Mucosa of descending colon (tissue), 3 donors: ENCODE results near the gene AEBP1. TPM values are rescaled to one million over a fixed set of nuclear protein-coding genes. Genes with fewer than 3 reads are reported as not detected.

Experiments
- ATAC-seq: fragments of 200-7000 bp; cut with Tn5 transposase; one replicate; pipeline ENCODE4 v1.9.1; 2020; ENCODE audit warnings: mild to moderate bottlenecking, moderate library complexity
- DNase-seq, 3 donors: peaks; one replicate each; pipeline ENCODE4 v3.0.0-alpha.2; 2020
- H3K36me3 ChIP-seq: fragments of 200-600 bp; one replicate; pipeline ENCODE4 v1.8.0; 2021; ENCODE audit warnings: low read depth, mild to moderate bottlenecking
- H3K4me1 ChIP-seq: fragments of 200-600 bp; one replicate; pipeline ENCODE4 v1.8.0; 2021; ENCODE audit warnings: low read depth, mild to moderate bottlenecking
- H3K4me3 ChIP-seq: fragments of 200-600 bp; one replicate; pipeline ENCODE4 v1.8.0; 2021; ENCODE audit warnings: mild to moderate bottlenecking
- H3K9me3 ChIP-seq: fragments of 200-600 bp; one replicate; pipeline ENCODE4 v1.8.0; 2021; ENCODE audit warnings: mild to moderate bottlenecking
- intact Hi-C, 2 donors: fragments of 100-400 bp; cut with DNase I in 1 of 2; cut with micrococcal nuclease in 1 of 2; formaldehyde crosslinking; loops; one replicate each; pipeline versions ENCODE4 v1.11.0 to v1.11.1; 2022; cut with DNase I, micrococcal nuclease
- total RNA-seq, 3 donors: library from RNA; stranded (reverse); fragmentation: NEBNext Ultra II Directional in 2 of 3; extraction: Animal tissue kit (Norgen Biotek cat#: 25700) in 2 of 3; gene quantifications; one replicate each; pipeline versions ENCODE4 v1.2.1 to v1.2.4, GENCODE V29; 2021 to 2023
- TF ChIP-seq, protein P1 (sequence below): fragments of 200-600 bp; IDR thresholded peaks from one replicate; pipeline ENCODE4 v1.8.0; 2022; ENCODE audit warnings: antibody characterized with exemption, mild to moderate bottlenecking
- donor health status: DM: no; HTN: no; CAD: no; lungs with moderate emphysema.
- donor health status: DM: no; HTN: no; CAD: no.
- donor health status: DM: no; HTN: yes; CAD: no.

Gene AEBP1
- total RNA-seq, 3 donors from 2014 or later: 14.1 to 130 (median 42.2) TPM

DNA sequence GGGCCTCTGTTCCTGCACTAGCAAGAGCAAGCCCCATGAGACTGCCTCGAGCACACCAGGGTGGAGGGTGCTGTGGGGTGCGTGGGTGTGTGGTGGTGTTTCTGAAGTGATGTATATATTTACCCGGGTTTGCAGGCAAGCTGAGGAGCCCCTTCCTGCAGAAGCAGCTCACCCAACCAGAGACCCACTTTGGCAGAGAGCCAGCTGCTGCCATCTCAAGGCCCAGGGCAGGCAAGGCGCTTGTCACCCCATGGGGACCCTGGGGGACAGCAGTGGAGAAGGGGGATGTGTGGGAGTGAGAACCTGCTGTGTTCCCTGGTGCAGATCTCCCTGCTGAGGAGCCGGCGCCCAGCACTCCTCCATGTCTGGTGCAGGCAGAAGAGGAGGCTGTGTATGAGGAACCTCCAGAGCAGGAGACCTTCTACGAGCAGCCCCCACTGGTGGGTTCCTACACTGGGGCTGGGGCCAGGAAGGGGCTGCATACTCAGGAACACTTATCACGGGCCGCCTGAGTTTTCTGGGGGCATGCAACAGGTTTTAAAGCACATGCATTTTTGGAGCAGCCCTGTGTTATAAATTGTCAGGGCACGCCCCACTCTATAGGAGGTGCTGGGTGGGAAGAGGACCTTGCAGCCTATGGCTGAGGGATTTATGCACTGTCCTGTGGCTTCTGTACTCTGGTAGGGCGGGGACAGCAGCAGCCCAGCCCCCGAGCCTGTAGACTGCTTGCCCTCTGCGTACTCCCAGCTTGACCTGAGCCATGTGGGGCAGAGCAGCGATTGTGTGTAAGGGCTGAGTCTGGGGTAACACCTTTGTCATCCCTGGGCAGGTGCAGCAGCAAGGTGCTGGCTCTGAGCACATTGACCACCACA is 44.7 kb upstream of the AEBP1 start:
- DNase-seq (peak in 1 of 3 donors; percentile 73), ATAC-seq (peak; percentile 56)
- Histone ChIP-seq H3K36me3 (peaks cover 24% of the 10 kb centered on the region), H3K9me3 (no peaks in the 10 kb centered on the region), H3K4me3 (no peak overlapping the region), H3K4me1 (no peaks in the 10 kb centered on the region)
- TF ChIP-seq, protein P1, sequence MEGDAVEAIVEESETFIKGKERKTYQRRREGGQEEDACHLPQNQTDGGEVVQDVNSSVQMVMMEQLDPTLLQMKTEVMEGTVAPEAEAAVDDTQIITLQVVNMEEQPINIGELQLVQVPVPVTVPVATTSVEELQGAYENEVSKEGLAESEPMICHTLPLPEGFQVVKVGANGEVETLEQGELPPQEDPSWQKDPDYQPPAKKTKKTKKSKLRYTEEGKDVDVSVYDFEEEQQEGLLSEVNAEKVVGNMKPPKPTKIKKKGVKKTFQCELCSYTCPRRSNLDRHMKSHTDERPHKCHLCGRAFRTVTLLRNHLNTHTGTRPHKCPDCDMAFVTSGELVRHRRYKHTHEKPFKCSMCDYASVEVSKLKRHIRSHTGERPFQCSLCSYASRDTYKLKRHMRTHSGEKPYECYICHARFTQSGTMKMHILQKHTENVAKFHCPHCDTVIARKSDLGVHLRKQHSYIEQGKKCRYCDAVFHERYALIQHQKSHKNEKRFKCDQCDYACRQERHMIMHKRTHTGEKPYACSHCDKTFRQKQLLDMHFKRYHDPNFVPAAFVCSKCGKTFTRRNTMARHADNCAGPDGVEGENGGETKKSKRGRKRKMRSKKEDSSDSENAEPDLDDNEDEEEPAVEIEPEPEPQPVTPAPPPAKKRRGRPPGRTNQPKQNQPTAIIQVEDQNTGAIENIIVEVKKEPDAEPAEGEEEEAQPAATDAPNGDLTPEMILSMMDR: no peak
- intact Hi-C loops: no loop called here

GRCh38 chr7:44060091-44060947 is 43.8 kb upstream of the AEBP1 start:
- Histone ChIP-seq H3K36me3 (peaks cover 24% of the 10 kb centered on the region), H3K4me3 (no peak overlapping the region), H3K9me3 (no peaks in the 10 kb centered on the region), H3K4me1 (peaks cover 4% of the 10 kb centered on the region)
- ATAC-seq: no peak
- intact Hi-C loops: no loop called here
- DNase-seq: no peak
- TF ChIP-seq, protein P1: no peak

- ATAC-seq (no peak), DNase-seq (no peak)
- H3K9me3 ChIP-seq: no peaks in the 10 kb centered on the region
- H3K4me3 ChIP-seq: no peak overlapping the region
- intact Hi-C loops: no loop called here
- H3K4me1 ChIP-seq: peaks cover 8% of the 10 kb centered on the region
- peaks cover 24% of the 10 kb centered on the region for H3K36me3 ChIP-seq
- TF ChIP-seq, protein P1: no peak
Measured at GRCh38 chr7:44060948-44061644, 43.0 kb upstream of the AEBP1 start.

GRCh38 chr7:44061645-44062179 is 42.4 kb upstream of the AEBP1 start:
- Histone ChIP-seq H3K36me3 (peaks cover 24% of the 10 kb centered on the region), H3K9me3 (no peaks in the 10 kb centered on the region), H3K4me3 (no peak overlapping the region), H3K4me1 (peaks cover 8% of the 10 kb centered on the region)
- intact Hi-C loops: no loop called here
- no peak for DNase-seq
- ATAC-seq: no peak
- TF ChIP-seq, protein P1: no peak
